Measurements from ENCODE around the gene LAMA2. TPM values are rescaled to one million over a fixed set of nuclear protein-coding genes. Genes with fewer than 3 reads are reported as not detected.

Gene LAMA2
- total RNA-seq, 3 donors from 2014 or later (not counting 1 experiment from before 2014, with no cell fraction given): 2.1 to 5.3 (median 3.6) TPM

- no peaks in the 10 kb centered on the region for H3K27me3 ChIP-seq (ENCODE audit: control insufficient read depth, insufficient read depth, low read length)
- intact Hi-C loops (cut with micrococcal nuclease): no loop called here
- no peaks in the 10 kb centered on the region for H3K36me3 ChIP-seq (ENCODE audit: control insufficient read depth, insufficient read depth, low read length)
- Mint-ChIP-seq H3K9me3 (peaks cover 2 to 4% of the 10 kb centered on the region in 2 donors), H3K4me3 (no peak overlapping the region), H3K27ac (no peak overlapping the region), H3K36me3 (peaks cover 9% of the 10 kb centered on the region), H3K4me1 (peaks cover 4% of the 10 kb centered on the region in 2 donors), H3K27me3 (ENCODE audit: low read depth in 2 of 2) (peaks cover 4 to 12% of the 10 kb centered on the region in 2 donors)
- 93% methylated on average over 4 of the region's 5 CpGs for WGBS (ENCODE audit: insufficient coverage)
- ATAC-seq: no peak
- H3K9me3 ChIP-seq (ENCODE audit: control insufficient read depth, insufficient read depth, low read length): no peaks in the 10 kb centered on the region
- no peak for DNase-seq
- H3K4me1 ChIP-seq (ENCODE audit: control insufficient read depth, insufficient read depth, low read length): no peaks in the 10 kb centered on the region
- H3K27ac ChIP-seq (ENCODE audit: low read length): no peak overlapping the region
- no peak for TF ChIP-seq CTCF (IDR thresholded peaks at IDR 0.05)
- H3K4me3 ChIP-seq (ENCODE audit: low read length): no peak overlapping the region
Measured at GRCh38 chr6:129297592-129297991, 414.7 kb downstream of the LAMA2 start.

GRCh38 chr6:129302671-129303070 is 419.7 kb downstream of the LAMA2 start:
- no CpG with 5 or more reads among the region's 2 CpGs for WGBS (ENCODE audit: insufficient coverage)
- ATAC-seq (no peak), DNase-seq (no peak)
- Histone ChIP-seq H3K4me3 (ENCODE audit: low read length) (no peak overlapping the region), H3K9me3 (ENCODE audit: control insufficient read depth, insufficient read depth, low read length) (no peaks in the 10 kb centered on the region), H3K27ac (ENCODE audit: low read length) (no peak overlapping the region), H3K4me1 (ENCODE audit: control insufficient read depth, insufficient read depth, low read length) (no peaks in the 10 kb centered on the region), H3K36me3 (ENCODE audit: control insufficient read depth, insufficient read depth, low read length) (no peaks in the 10 kb centered on the region), H3K27me3 (ENCODE audit: control insufficient read depth, insufficient read depth, low read length) (peaks cover 2% of the 10 kb centered on the region)
- intact Hi-C loops (cut with micrococcal nuclease): no loop called here
- Mint-ChIP-seq H3K4me3 (no peak overlapping the region), H3K9me3 (peaks cover 2 to 4% of the 10 kb centered on the region in 2 donors), H3K4me1 (peaks cover 0 to 4% of the 10 kb centered on the region in 2 donors), H3K27ac (no peak overlapping the region), H3K27me3 (ENCODE audit: low read depth in 2 of 2) (peaks cover 7 to 19% of the 10 kb centered on the region in 2 donors), H3K36me3 (peaks cover 18% of the 10 kb centered on the region)
- no peak for TF ChIP-seq CTCF (IDR thresholded peaks at IDR 0.05)

GRCh38 chr6:129306826-129307225 is 423.9 kb downstream of the LAMA2 start:
- no peak for TF ChIP-seq CTCF (IDR thresholded peaks at IDR 0.05)
- peaks cover 2% of the 10 kb centered on the region for H3K27me3 ChIP-seq (ENCODE audit: control insufficient read depth, insufficient read depth, low read length)
- no peaks in the 10 kb centered on the region for H3K4me1 ChIP-seq (ENCODE audit: control insufficient read depth, insufficient read depth, low read length)
- intact Hi-C loops (cut with micrococcal nuclease): no loop called here
- Mint-ChIP-seq H3K9me3 (no peaks in the 10 kb centered on the region), H3K4me1 (no peaks in the 10 kb centered on the region), H3K4me3 (no peak overlapping the region), H3K27ac (no peak overlapping the region), H3K27me3 (ENCODE audit: low read depth in 2 of 2) (peaks cover 3 to 9% of the 10 kb centered on the region in 2 donors), H3K36me3 (peaks cover 8% of the 10 kb centered on the region)
- DNase-seq (no peak), ATAC-seq (no peak)
- H3K4me3 ChIP-seq (ENCODE audit: low read length): no peak overlapping the region
- H3K27ac ChIP-seq (ENCODE audit: low read length): no peak overlapping the region
- WGBS (ENCODE audit: insufficient coverage): 92% methylated on average over 1 of the region's 1 CpG
- H3K36me3 ChIP-seq (ENCODE audit: control insufficient read depth, insufficient read depth, low read length): no peaks in the 10 kb centered on the region
- no peaks in the 10 kb centered on the region for H3K9me3 ChIP-seq (ENCODE audit: control insufficient read depth, insufficient read depth, low read length)

GRCh38 chr6:129307845-129308244 is 424.9 kb downstream of the LAMA2 start:
- ATAC-seq: no peak
- H3K27me3 Mint-ChIP-seq (ENCODE audit: low read depth in 2 of 2): peaks cover 3 to 7% of the 10 kb centered on the region in 2 donors
- TF ChIP-seq CTCF (IDR thresholded peaks at IDR 0.05): no peak
- H3K4me3 Mint-ChIP-seq: no peak overlapping the region
- H3K4me1 Mint-ChIP-seq: no peaks in the 10 kb centered on the region
- no peak overlapping the region for H3K27ac Mint-ChIP-seq
- no peaks in the 10 kb centered on the region for H3K9me3 ChIP-seq (ENCODE audit: control insufficient read depth, insufficient read depth, low read length)
- intact Hi-C loops (cut with micrococcal nuclease): no loop called here
- DNase-seq: no peak
- H3K4me3 ChIP-seq (ENCODE audit: low read length): no peak overlapping the region
- no peaks in the 10 kb centered on the region for H3K4me1 ChIP-seq (ENCODE audit: control insufficient read depth, insufficient read depth, low read length)
- no peak overlapping the region for H3K27ac ChIP-seq (ENCODE audit: low read length)
- no peaks in the 10 kb centered on the region for H3K9me3 Mint-ChIP-seq
- 87% methylated on average over 2 of the region's 2 CpGs for WGBS (ENCODE audit: insufficient coverage)
- peaks cover 8% of the 10 kb centered on the region for H3K36me3 Mint-ChIP-seq
- no peaks in the 10 kb centered on the region for H3K36me3 ChIP-seq (ENCODE audit: control insufficient read depth, insufficient read depth, low read length)
- peaks cover 2% of the 10 kb centered on the region for H3K27me3 ChIP-seq (ENCODE audit: control insufficient read depth, insufficient read depth, low read length)
